ENCODE measurements around the gene ANAPC1. TPM values are rescaled to one million over a fixed set of nuclear protein-coding genes. Genes with fewer than 3 reads are reported as not detected.

Gene ANAPC1
- 10 to 100 TPM; 20.5 to 61.0 (median 42.7) TPM for total RNA-seq

DNA sequence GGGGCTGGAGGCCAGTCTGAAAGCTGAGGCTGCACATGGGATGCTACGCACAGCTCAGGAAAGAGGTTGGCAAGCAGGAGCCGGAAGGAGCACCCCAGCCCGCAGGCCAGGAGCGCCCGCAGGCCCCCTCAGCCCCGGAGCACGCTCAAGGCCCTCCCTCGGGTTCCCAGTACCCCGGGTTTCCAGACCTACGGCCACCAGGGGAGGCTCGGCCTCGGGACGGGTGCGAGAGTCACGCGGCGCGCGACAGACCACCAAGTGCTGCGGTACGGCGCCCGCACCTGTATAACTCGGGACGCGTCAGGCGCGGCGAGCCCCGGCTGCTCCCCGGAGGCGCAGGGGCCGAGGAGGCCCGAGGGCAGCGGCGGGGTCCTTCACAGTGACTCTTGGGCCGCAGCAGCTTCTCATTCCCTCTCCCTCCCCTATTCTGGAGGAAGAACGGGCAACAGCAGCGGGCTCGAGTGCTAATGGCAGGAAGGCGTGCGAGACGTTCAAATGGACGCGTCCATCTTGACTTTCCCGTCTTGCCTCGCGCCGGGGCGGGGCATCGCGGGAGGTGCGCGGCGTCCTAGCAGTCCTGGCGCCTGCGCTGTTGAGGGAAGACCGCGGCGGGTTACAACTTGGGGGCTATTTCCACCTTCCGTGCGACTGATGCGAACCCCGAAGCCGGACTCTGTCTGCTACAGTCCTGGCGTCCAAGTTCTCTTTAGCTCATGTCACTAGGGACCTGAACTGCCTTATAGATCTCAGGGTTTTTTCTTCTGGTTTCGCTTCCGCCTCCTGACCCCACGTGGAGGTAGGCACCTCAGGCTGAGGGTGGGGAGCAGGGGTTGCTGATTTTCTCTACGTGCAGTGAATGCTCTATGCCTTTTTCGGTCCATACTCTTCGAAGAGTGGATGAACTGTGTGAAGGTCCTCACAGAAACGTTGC is at the start of gene ANAPC1:
Gene ANAPC1 (minus strand): TSS at position 533 of the 931 bp plus-strand sequence. CDS start 3,368 bp downstream, outside the sequence.
- H3K27ac ChIP-seq, result peak within 1 kb of the TSS; percentile 87 to 94 (median 90)
- DNase-seq, result peak; percentile 64
- 0 to 1% methylated on average over 10 to 27 of the region's 73 CpGs for WGBS, 2 donors
- intact Hi-C loops (cut with DNase I), result no loop called here
- no peaks in the 10 kb centered on the region for H3K9me3 ChIP-seq
- H3K4me3 ChIP-seq, result peak within 1 kb of the TSS; percentile 72 to 99 (median 82)
- TF ChIP-seq POLR2A (IDR thresholded peaks at IDR 0.05), result peak in 2 of 4 donors; percentile 27 to 60
- TF ChIP-seq CTCF (IDR thresholded peaks at IDR 0.05), result peak in 1 of 6 experiments; percentile 39
- H3K4me1 ChIP-seq, result peaks cover 0 to 33% (median 6%) of the 10 kb centered on the region in 3 donors
- H3K36me3 ChIP-seq, result peaks cover 0 to 17% (median 0%) of the 10 kb centered on the region in 3 donors
- H3K27me3 ChIP-seq, result no peaks in the 10 kb centered on the region

- Histone ChIP-seq H3K4me1 (peaks cover 0 to 13% (median 0%) of the 10 kb centered on the region in 3 donors), H3K4me3 (no peak overlapping the region), H3K36me3 (peaks cover 0 to 15% (median 0%) of the 10 kb centered on the region in 3 donors), H3K9me3 (no peaks in the 10 kb centered on the region), H3K27ac (no peak overlapping the region), H3K27me3 (peaks cover 0 to 13% (median 0%) of the 10 kb centered on the region in 4 donors)
- no peak for TF ChIP-seq CTCF (IDR thresholded peaks at IDR 0.05)
- no peak for TF ChIP-seq POLR2A (IDR thresholded peaks at IDR 0.05)
- 93 to 98% methylated on average over 4 of the region's 4 CpGs for WGBS, 2 donors
- intact Hi-C loops (cut with DNase I), result no loop called here
- no peak for DNase-seq
Observed at GRCh38 chr2:111932841-111933291, 48.9 kb upstream of the ANAPC1 start.

GRCh38 chr2:111930875-111931274 is 46.9 kb upstream of the ANAPC1 start:
- Histone ChIP-seq H3K36me3 (peaks cover 0 to 15% (median 0%) of the 10 kb centered on the region in 3 donors), H3K4me3 (no peak overlapping the region), H3K27me3 (peaks cover 0 to 13% (median 0%) of the 10 kb centered on the region in 4 donors), H3K9me3 (no peaks in the 10 kb centered on the region), H3K4me1 (peaks cover 0 to 13% (median 0%) of the 10 kb centered on the region in 3 donors), H3K27ac (no peak overlapping the region)
- DNase-seq, result no peak
- intact Hi-C loops (cut with DNase I), result no loop called here
- no peak for TF ChIP-seq CTCF (IDR thresholded peaks at IDR 0.05)
- TF ChIP-seq POLR2A (IDR thresholded peaks at IDR 0.05), result no peak
- 37 to 50% methylated on average over 2 of the region's 2 CpGs for WGBS, 2 donors

GRCh38 chr2:111930409-111930808 is 46.4 kb upstream of the ANAPC1 start:
- intact Hi-C loops (cut with DNase I), result no loop called here
- Histone ChIP-seq H3K36me3 (peaks cover 0 to 15% (median 0%) of the 10 kb centered on the region in 3 donors), H3K9me3 (no peaks in the 10 kb centered on the region), H3K4me3 (no peak overlapping the region), H3K27ac (no peak overlapping the region), H3K4me1 (peaks cover 0 to 13% (median 0%) of the 10 kb centered on the region in 3 donors), H3K27me3 (peaks cover 0 to 13% (median 0%) of the 10 kb centered on the region in 4 donors)
- TF ChIP-seq POLR2A (IDR thresholded peaks at IDR 0.05) (no peak), CTCF (IDR thresholded peaks at IDR 0.05) (no peak)
- 69 to 75% methylated on average over 1 to 6 of the region's 6 CpGs for WGBS, 2 donors
- DNase-seq, result no peak

DNA sequence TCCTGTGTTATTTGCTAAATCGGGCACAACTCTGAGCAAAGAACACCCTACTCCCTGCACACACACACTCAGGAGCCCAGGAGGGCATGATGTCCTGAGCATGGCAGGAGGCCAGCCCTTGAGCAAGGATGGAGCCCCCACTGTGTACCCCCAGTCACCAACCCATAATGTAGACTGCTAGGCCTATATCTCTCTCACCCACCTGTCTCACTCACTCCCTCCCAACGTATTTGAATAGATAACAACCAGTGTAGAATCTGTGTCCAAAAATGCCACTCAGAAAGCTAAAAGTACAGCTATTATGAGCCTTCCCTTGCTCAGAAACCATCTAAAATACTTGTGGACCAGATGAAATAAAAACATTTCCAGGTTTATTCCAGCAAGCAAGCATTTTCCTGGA is 43.7 kb upstream of the ANAPC1 start:
- Histone ChIP-seq H3K36me3 (peaks cover 0 to 15% (median 0%) of the 10 kb centered on the region in 3 donors), H3K27me3 (peaks cover 0 to 13% (median 0%) of the 10 kb centered on the region in 4 donors), H3K27ac (no peak overlapping the region), H3K4me1 (peaks cover 0 to 13% (median 0%) of the 10 kb centered on the region in 3 donors), H3K4me3 (no peak overlapping the region), H3K9me3 (no peaks in the 10 kb centered on the region)
- intact Hi-C loops (cut with DNase I), result no loop called here
- TF ChIP-seq CTCF (IDR thresholded peaks at IDR 0.05) (no peak), POLR2A (IDR thresholded peaks at IDR 0.05) (no peak)
- 83 to 90% methylated on average over 2 of the region's 2 CpGs for WGBS, 2 donors
- no peak for DNase-seq
